ENCODE data around the gene TTC3. TPM values are rescaled to one million over a fixed set of nuclear protein-coding genes. Genes with fewer than 3 reads are reported as not detected.

Gene TTC3
- total and polyA plus RNA-seq, 9 of the 15 experiments (the other 6 are each of a cell fraction or from before 2014, with no cell fraction given), result 17.5 to 92.0 (median 59.5) TPM

DNA sequence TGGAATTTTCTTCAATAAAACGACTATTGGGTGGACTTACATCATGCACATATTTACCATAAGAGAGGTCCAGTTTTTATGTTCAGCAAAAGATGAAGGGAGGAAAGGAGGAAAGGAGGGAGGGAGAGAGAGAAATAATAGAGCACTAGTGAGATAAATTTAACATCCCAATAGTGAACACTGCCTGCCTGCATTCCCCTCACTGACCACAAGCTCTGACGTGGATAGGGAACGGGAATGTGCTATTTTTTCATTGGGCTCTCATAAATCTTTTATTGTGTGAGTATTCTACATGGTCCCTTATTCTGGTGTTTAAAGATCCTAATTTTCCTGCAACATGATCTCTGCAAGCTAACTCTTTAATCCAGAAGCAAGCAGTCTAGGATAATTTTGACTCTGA is 82.1 kb downstream of the TTC3 start:
- ATAC-seq (no peak), DNase-seq (ENCODE audit: extremely low read depth in 1 of 4, low spot score in 3 of 4) (no peak), FAIRE-seq (no peak)
- no peak overlapping the region for H3K4me3 ChIP-seq
- TF ChIP-seq ZNF23 (CRISPR knock-in tag; IDR thresholded peaks at IDR 0.05) (no peak), TAF15 (IDR thresholded peaks at IDR 0.05; ENCODE audit: low read depth, low read length) (no peak), SRSF9 (IDR thresholded peaks at IDR 0.05; ENCODE audit: borderline replicate concordance, low read depth, low read length) (no peak), POLR3A (IDR thresholded peaks at IDR 0.05; ENCODE audit: borderline replicate concordance, extremely low read depth, insufficient read depth, insufficient read length) (no peak), TAF1 (IDR thresholded peaks at IDR 0.05; ENCODE audit: control insufficient read depth, extremely low read depth, insufficient read depth, low read length, severe bottlenecking) (no peak), SRSF1 (IDR thresholded peaks at IDR 0.05; ENCODE audit: low read depth, low read length) (no peak), HDAC1 (IDR thresholded peaks at IDR 0.05) (no peak), ZC3H4 (CRISPR knock-in tag; IDR thresholded peaks at IDR 0.05; ENCODE audit: borderline replicate concordance) (no peak), ELF1 (tag; IDR thresholded peaks at IDR 0.05) (no peak), RFX1 (IDR thresholded peaks at IDR 0.05) (no peak), MAZ (CRISPR knock-in tag; conservative IDR thresholded peaks at IDR 0.05 in 1 of 2, IDR thresholded peaks at IDR 0.05 in 1 of 2) (no peak), NR1H2 (CRISPR knock-in tag; IDR thresholded peaks at IDR 0.05) (no peak), PHF20 (IDR thresholded peaks at IDR 0.05; ENCODE audit: partially characterized antibody) (no peak), TRIM28 (IDR thresholded peaks at IDR 0.05) (no peak), TRIM24 (IDR thresholded peaks at IDR 0.05) (no peak)
- TF ChIP-seq, protein P1, sequence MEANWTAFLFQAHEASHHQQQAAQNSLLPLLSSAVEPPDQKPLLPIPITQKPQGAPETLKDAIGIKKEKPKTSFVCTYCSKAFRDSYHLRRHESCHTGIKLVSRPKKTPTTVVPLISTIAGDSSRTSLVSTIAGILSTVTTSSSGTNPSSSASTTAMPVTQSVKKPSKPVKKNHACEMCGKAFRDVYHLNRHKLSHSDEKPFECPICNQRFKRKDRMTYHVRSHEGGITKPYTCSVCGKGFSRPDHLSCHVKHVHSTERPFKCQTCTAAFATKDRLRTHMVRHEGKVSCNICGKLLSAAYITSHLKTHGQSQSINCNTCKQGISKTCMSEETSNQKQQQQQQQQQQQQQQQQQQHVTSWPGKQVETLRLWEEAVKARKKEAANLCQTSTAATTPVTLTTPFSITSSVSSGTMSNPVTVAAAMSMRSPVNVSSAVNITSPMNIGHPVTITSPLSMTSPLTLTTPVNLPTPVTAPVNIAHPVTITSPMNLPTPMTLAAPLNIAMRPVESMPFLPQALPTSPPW (CRISPR knock-in tag; IDR thresholded peaks at IDR 0.05), result no peak
- TF ChIP-seq, protein P2, sequence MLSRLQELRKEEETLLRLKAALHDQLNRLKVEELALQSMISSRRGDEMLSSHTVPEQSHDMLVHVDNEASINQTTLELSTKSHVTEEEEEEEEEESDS (CRISPR knock-in tag; IDR thresholded peaks at IDR 0.05), result no peak
- no TSS peak for BruUV-seq (replicated peaks)
- CTCF ChIA-PET (ENCODE audit: low intra/inter-chr PET ratio), result no interaction called here
- H3K79me2 ChIP-seq (ENCODE audit: control insufficient read depth, insufficient read depth, low read length), result no peaks in the 10 kb centered on the region
- H3K27ac ChIP-seq (ENCODE audit: extremely low read depth, low read depth, low read length), result no peak overlapping the region
- H3K27me3 ChIP-seq (ENCODE audit: control insufficient read depth in 2 of 2, insufficient read depth in 2 of 2, low read length in 2 of 2), result no peaks in the 10 kb centered on the region
- intact Hi-C loops (cut with micrococcal nuclease) (no loop called here), in situ Hi-C loops (cut with MboI) (no loop called here)
- peaks cover 83% of the 10 kb centered on the region for H3K36me3 ChIP-seq (ENCODE audit: control insufficient read depth, insufficient read depth, low read length)
- H3K4me1 ChIP-seq (replicated peaks in 1 of 2; ENCODE audit: control insufficient read depth in 2 of 2, insufficient read depth in 2 of 2, low read length in 2 of 2), result peaks cover 0 to 12% of the 10 kb centered on the region in 2 experiments; a peak in 2 of 5 replicates
- POLR2A ChIA-PET, result interaction anchor here (0.6 to 1.5 kb wide), 5 partner anchors 9 to 238 kb away, joined by 3 to 4 read pairs (median 3); no protein-coding TSS in a partner anchor
- H2AFZ ChIP-seq (ENCODE audit: low read depth, low read length), result no peak overlapping the region
- no peak overlapping the region for H3K9ac ChIP-seq (ENCODE audit: insufficient read depth in 1 of 2, low read depth in 2 of 2, low read length in 2 of 2)
- H4K20me1 ChIP-seq (replicated peaks; ENCODE audit: control insufficient read depth, insufficient read depth, low read length), result no peaks in the 10 kb centered on the region
- no peaks in the 10 kb centered on the region for H3K9me3 ChIP-seq (replicated peaks; ENCODE audit: control insufficient read depth, insufficient read depth, low read depth, low read length)
- no peak overlapping the region for H3K4me2 ChIP-seq (ENCODE audit: insufficient read depth, low read length)
- H3K9me1 ChIP-seq (ENCODE audit: control insufficient read depth, insufficient read depth, low read length), result no peaks in the 10 kb centered on the region
- 59% methylated on average over 3 of the region's 3 CpGs for WGBS (ENCODE audit: insufficient coverage, low coverage, missing lambda C conversion rate)
